H9 (cell line): ENCODE measurements around the gene RGS6. TPM values are rescaled to one million over a fixed set of nuclear protein-coding genes. Genes with fewer than 3 reads are reported as not detected.
"Not testable (repeated sequence)": the region's sequence is repeated elsewhere in the genome, so short reads cannot be mapped to it uniquely, and the experiment has no call there.

Experiments
- DNase-seq: peaks from one replicate; pipeline ENCODE4 v3.0.0-alpha.2; 2017
- H2AFZ ChIP-seq: one replicate; pipeline ENCODE4 v1.6.1; 2013; ENCODE audit warnings: mild to moderate bottlenecking, low read length, control low read depth, moderate library complexity
- H2AK5ac ChIP-seq: 2 replicates; pipeline ENCODE4 v1.6.1; 2013; ENCODE audit warnings: low read length, control low read depth, mixed read lengths; ENCODE audit not compliant: insufficient read length
- H2BK120ac ChIP-seq: one replicate; pipeline ENCODE4 v1.6.1; 2013; ENCODE audit warnings: low read depth, mild to moderate bottlenecking, low read length, control low read depth, inconsistent platforms; ENCODE audit not compliant: poor library complexity, severe bottlenecking
- H2BK12ac ChIP-seq: 2 replicates; pipeline ENCODE4 v1.6.1; 2013; ENCODE audit warnings: low read length, control low read depth, mixed read lengths, low read depth; ENCODE audit not compliant: insufficient read length
- H2BK15ac ChIP-seq: 2 replicates; pipeline ENCODE4 v1.6.1; 2013; ENCODE audit warnings: low read depth, low read length, control low read depth
- H2BK20ac ChIP-seq: one replicate; pipeline ENCODE4 v1.6.1; 2013; ENCODE audit warnings: low read depth, mild to moderate bottlenecking, low read length, control low read depth, inconsistent platforms; ENCODE audit not compliant: poor library complexity, severe bottlenecking
- H2BK5ac ChIP-seq: 2 replicates; pipeline ENCODE4 v1.6.1; 2013; ENCODE audit warnings: low read length, control low read depth, mixed read lengths; ENCODE audit not compliant: insufficient read length
- H3K14ac ChIP-seq: 2 replicates; pipeline ENCODE4 v1.6.1; 2013; ENCODE audit warnings: low read length, control low read depth; ENCODE audit not compliant: insufficient read depth
- H3K18ac ChIP-seq: 2 replicates; pipeline ENCODE4 v1.6.1; 2013; ENCODE audit warnings: low read depth, mild to moderate bottlenecking, mixed read lengths, low read length, control low read depth; ENCODE audit not compliant: insufficient read length
- H3K23ac ChIP-seq: 2 replicates; pipeline ENCODE4 v1.6.1; 2013; ENCODE audit warnings: low read length, control low read depth, mixed read lengths, low read depth; ENCODE audit not compliant: insufficient read length
- H3K23me2 ChIP-seq: 2 replicates; pipeline ENCODE4 v1.6.1; 2013; ENCODE audit warnings: low read depth, mild to moderate bottlenecking, mixed read lengths, low read length, control low read depth; ENCODE audit not compliant: insufficient read length, poor library complexity, severe bottlenecking
- H3K27ac ChIP-seq: 2 replicates; pipeline ENCODE4 v1.5.1; 2013; ENCODE audit warnings: low read length, control low read depth, mixed read lengths, low read depth; ENCODE audit not compliant: insufficient read length
- H3K27me3 ChIP-seq: 2 replicates; pipeline ENCODE4 v1.6.1; 2013; ENCODE audit warnings: low read length, control low read depth, inconsistent platforms; ENCODE audit not compliant: insufficient read depth
- H3K4ac ChIP-seq: 2 replicates; pipeline ENCODE4 v1.6.1; 2013; ENCODE audit warnings: low read depth, mild to moderate bottlenecking, control low read depth, inconsistent platforms, low read length, moderate library complexity
- H3K4me1 ChIP-seq: 2 replicates; pipeline ENCODE4 v1.6.1; 2013; ENCODE audit warnings: low read length, control low read depth, inconsistent platforms; ENCODE audit not compliant: insufficient read depth
- H3K4me2 ChIP-seq: 2 replicates; pipeline ENCODE4 v1.6.1; 2013; ENCODE audit warnings: low read length, control low read depth, mixed read lengths; ENCODE audit not compliant: insufficient read length, insufficient read depth
- H3K56ac ChIP-seq: 2 replicates; pipeline ENCODE4 v1.6.1; 2013; ENCODE audit warnings: low read depth, mild to moderate bottlenecking, mixed read lengths, low read length, control low read depth; ENCODE audit not compliant: insufficient read length
- H3K79me1 ChIP-seq: 2 replicates; pipeline ENCODE4 v1.6.1; 2013; ENCODE audit warnings: low read depth, mild to moderate bottlenecking, moderate library complexity, low read length, control low read depth, inconsistent platforms; ENCODE audit not compliant: insufficient read depth, poor library complexity, severe bottlenecking
- H3K79me2 ChIP-seq: 2 replicates; pipeline ENCODE4 v1.6.1; 2013; ENCODE audit warnings: low read length, control low read depth, inconsistent platforms; ENCODE audit not compliant: insufficient read depth
- H3K9ac ChIP-seq: 2 replicates; pipeline ENCODE4 v1.6.1; 2013; ENCODE audit warnings: low read length, control low read depth, mixed read lengths; ENCODE audit not compliant: insufficient read length; ENCODE audit errors: extremely low read depth
- H3K9me3 ChIP-seq: one replicate; pipeline ENCODE4 v1.6.1; 2013; ENCODE audit warnings: low read depth, low read length, inconsistent platforms; ENCODE audit not compliant: control insufficient read depth
- H3T11ph ChIP-seq: one replicate; pipeline ENCODE4 v1.6.1; 2013; ENCODE audit warnings: mild to moderate bottlenecking, low read length, control low read depth, inconsistent platforms
- H4K20me1 ChIP-seq: one replicate; pipeline ENCODE4 v1.6.1; 2013; ENCODE audit not compliant: control insufficient read depth, insufficient read length, insufficient read depth
- H4K5ac ChIP-seq: 2 replicates; pipeline ENCODE4 v1.6.1; 2013; ENCODE audit warnings: low read depth, mild to moderate bottlenecking, mixed read lengths, low read length, control low read depth; ENCODE audit not compliant: insufficient read length
- H4K8ac ChIP-seq: replicated peaks from 2 replicates; pipeline ENCODE4 v1.6.1; 2013; ENCODE audit warnings: low read length, control low read depth, mixed read lengths, low read depth; ENCODE audit not compliant: insufficient read length
- H4K91ac ChIP-seq: 2 replicates; pipeline ENCODE4 v1.6.1; 2013; ENCODE audit warnings: low read depth, mild to moderate bottlenecking, moderate library complexity, mixed read lengths, low read length, control low read depth; ENCODE audit not compliant: insufficient read length
- H3K27ac Mint-ChIP-seq, 3 experiments: 2 replicates in 2 of 3; 3 replicates in 1 of 3; pipeline ENCODE4 v1.8.0; 2020 to 2021; ENCODE audit warnings: mixed read lengths in 3 of 3, mild to moderate bottlenecking in 1 of 3, moderate library complexity in 1 of 3
- H3K27me3 Mint-ChIP-seq: 2 replicates; pipeline ENCODE4 v1.8.0; 2021; ENCODE audit warnings: low read depth, mild to moderate bottlenecking, moderate library complexity, mixed read lengths
- H3K36me3 Mint-ChIP-seq, 3 experiments: 2 replicates in 2 of 3; 3 replicates in 1 of 3; pipeline ENCODE4 v1.8.0; 2020 to 2021; ENCODE audit warnings: low read depth in 3 of 3, mixed read lengths in 3 of 3; ENCODE audit not compliant: insufficient read depth in 1 of 3
- H3K4me1 Mint-ChIP-seq, 2 experiments: 2 replicates each; pipeline ENCODE4 v1.8.0; 2020; ENCODE audit warnings: mixed read lengths in 2 of 2
- H3K4me3 Mint-ChIP-seq, 2 experiments: 2 replicates in 1 of 2; 3 replicates in 1 of 2; pipeline ENCODE4 v1.8.0; 2020 to 2021; ENCODE audit warnings: mild to moderate bottlenecking in 2 of 2, mixed read lengths in 2 of 2, moderate library complexity in 1 of 2
- H3K9me3 Mint-ChIP-seq, 2 experiments: 2 replicates in 1 of 2; 3 replicates in 1 of 2; pipeline ENCODE4 v1.8.0; 2020; ENCODE audit warnings: mild to moderate bottlenecking in 2 of 2, mixed read lengths in 2 of 2, moderate library complexity in 1 of 2
- WGBS: extraction: QIAGEN DNeasy Blood & Tissue Kit; methylation state at CpG from one replicate; pipeline ENCODE4 v1.1.7; 2013; ENCODE audit warnings: missing lambda C conversion rate, low lambda C conversion rate, mixed read lengths; ENCODE audit not compliant: insufficient read length; ENCODE audit errors: extremely low coverage; 5-methylcytosine and 5-hydroxymethylcytosine counted together
- total RNA-seq: library from RNA; stranded (reverse); gene quantifications from 2 replicates; pipeline ENCODE4 v1.2.1, GENCODE V29; 2021

RGS6 gene
- total RNA-seq, 1 experiment from 2014 or later = 3.0 TPM

- DNase-seq, H4K91ac ChIP-seq, H3K23ac ChIP-seq, H3K4me1 Mint-ChIP-seq, H3K9ac ChIP-seq, H3K23me2 ChIP-seq, H3K4me3 Mint-ChIP-seq, H2BK15ac ChIP-seq, H3K14ac ChIP-seq, H3K4me1 ChIP-seq, H3K56ac ChIP-seq, H3K27ac ChIP-seq, H3K79me2 ChIP-seq, H3K4me2 ChIP-seq, H3T11ph ChIP-seq, H4K5ac ChIP-seq, H2BK20ac ChIP-seq, H3K18ac ChIP-seq, H2AK5ac ChIP-seq, H3K9me3 ChIP-seq, H3K27me3 ChIP-seq, H3K4ac ChIP-seq, H4K20me1 ChIP-seq, H3K27me3 Mint-ChIP-seq, H3K27ac Mint-ChIP-seq, H4K8ac ChIP-seq, H2BK120ac ChIP-seq, H2BK12ac ChIP-seq, H2BK5ac ChIP-seq, H3K79me1 ChIP-seq, H2AFZ ChIP-seq: not testable (repeated sequence)
- WGBS = no CpG with 5 or more reads among the region's 2 CpGs
- H3K36me3 Mint-ChIP-seq = peaks cover 3 to 12% (median 5%) of the 10 kb centered on the region in 3 experiments; a peak in 6 of 7 replicates
- peaks cover 8 to 19% of the 10 kb centered on the region in 2 experiments; a peak in 4 of 5 replicates for H3K9me3 Mint-ChIP-seq
These were observed 9.4 kb downstream of the RGS6 start for GRCh38 chr14:71941616-71942015.
